IMR-90 (cell line): ENCODE data around the gene FITM2. TPM values are rescaled to one million over a fixed set of nuclear protein-coding genes. Genes with fewer than 3 reads are reported as not detected.

Experiments
- ATAC-seq: fragments of 200-7000 bp; cut with Tn5 transposase; 2 replicates; pipeline ENCODE4 v1.9.1; 2020; ENCODE audit warnings: low read depth, mild to moderate bottlenecking, moderate library complexity
- BruUV-seq: library from RNA; stranded (reverse); fragments of 400-500 nt; replicated peaks from 2 replicates; lab custom pipeline; 2021; lab: Mats Ljungman, UMichigan
- CTCF ChIA-PET: fragments of 300-600 bp; formaldehyde crosslinking; extraction: SDS; loops from one replicate; lab custom pipeline; 2021; ENCODE audit warnings: antibody characterized with exemption; lab: Yijun Ruan, JAX
- POLR2A ChIA-PET: fragments of 300-600 bp; sonication (Branson Sonifier 250); formaldehyde crosslinking; loops from one replicate; lab custom pipeline; 2022; ENCODE audit warnings: antibody characterized with exemption; ENCODE audit not compliant: unreplicated experiment; lab: Charles Lee
- DNase-seq: peaks from one replicate; pipeline ENCODE4 v3.0.0; 2013
- H2AFZ ChIP-seq: replicated peaks from 2 replicates; pipeline ENCODE3; 2013; ENCODE audit warnings: low read length, mild to moderate bottlenecking; ENCODE audit not compliant: poor library complexity
- H2AK5ac ChIP-seq: 2 replicates; pipeline ENCODE4 v1.6.1; 2013; ENCODE audit warnings: low read depth, low read length, inconsistent platforms
- H2AK9ac ChIP-seq: replicated peaks from 2 replicates; pipeline ENCODE3; 2013; ENCODE audit warnings: mild to moderate bottlenecking, low read depth, low read length, moderate library complexity; ENCODE audit not compliant: poor library complexity
- H2BK120ac ChIP-seq: 2 replicates; pipeline ENCODE4 v1.6.1; 2013; ENCODE audit warnings: low read depth, low read length, inconsistent platforms
- H2BK15ac ChIP-seq: 3 replicates; pipeline ENCODE4 v1.6.1; 2013; ENCODE audit warnings: low read depth, low read length, inconsistent platforms
- H2BK20ac ChIP-seq: 2 replicates; pipeline ENCODE4 v1.6.1; 2013; ENCODE audit warnings: low read depth, mild to moderate bottlenecking, inconsistent platforms, low read length, moderate library complexity
- H2BK5ac ChIP-seq: 2 replicates; pipeline ENCODE4 v1.6.1; 2013; ENCODE audit warnings: mild to moderate bottlenecking, low read depth, low read length, inconsistent platforms; ENCODE audit not compliant: poor library complexity, severe bottlenecking
- H3K14ac ChIP-seq: replicated peaks from 2 replicates; pipeline ENCODE4 v1.6.1; 2013; ENCODE audit warnings: low read depth, low read length, inconsistent platforms
- H3K18ac ChIP-seq: 2 replicates; pipeline ENCODE4 v1.6.1; 2013; ENCODE audit warnings: low read depth, low read length, control low read depth
- H3K23ac ChIP-seq: 2 replicates; pipeline ENCODE4 v1.6.1; 2013; ENCODE audit warnings: low read depth, low read length, inconsistent platforms
- H3K27ac ChIP-seq: 2 replicates; pipeline ENCODE4 v1.5.1; 2013; ENCODE audit warnings: mild to moderate bottlenecking, control low read depth, low read length; ENCODE audit not compliant: insufficient read depth
- H3K27me3 ChIP-seq: 2 replicates; pipeline ENCODE4 v1.6.1; 2013; ENCODE audit warnings: low read length; ENCODE audit not compliant: control insufficient read depth, insufficient read depth
- H3K36me3 ChIP-seq: 2 replicates; pipeline ENCODE4 v1.6.1; 2013; ENCODE audit warnings: low read length, mixed read lengths; ENCODE audit not compliant: control insufficient read depth, insufficient read depth
- H3K4ac ChIP-seq: 2 replicates; pipeline ENCODE4 v1.6.1; 2013; ENCODE audit warnings: low read depth, low read length, inconsistent platforms
- H3K4me1 ChIP-seq: 2 replicates; pipeline ENCODE4 v1.6.1; 2013; ENCODE audit warnings: low read length, mixed read lengths; ENCODE audit not compliant: control insufficient read depth, insufficient read depth
- H3K4me2 ChIP-seq: 2 replicates; pipeline ENCODE4 v1.6.1; 2013; ENCODE audit warnings: low read depth, mild to moderate bottlenecking, control low read depth, low read length, moderate library complexity
- H3K4me3 ChIP-seq: 2 replicates; pipeline ENCODE4 v1.5.1; 2013; ENCODE audit warnings: low read depth, mild to moderate bottlenecking, control low read depth, low read length, moderate library complexity; ENCODE audit not compliant: insufficient read depth
- H3K56ac ChIP-seq: 2 replicates; pipeline ENCODE4 v1.6.1; 2013; ENCODE audit warnings: low read length, inconsistent platforms; ENCODE audit not compliant: insufficient read depth; ENCODE audit errors: extremely low read depth
- H3K79me1 ChIP-seq, 2 experiments: 2 replicates each; pipeline ENCODE4 v1.6.1; 2013; ENCODE audit warnings: low read length in 2 of 2, inconsistent platforms in 1 of 2, low read depth in 1 of 2
- H3K9ac ChIP-seq: 2 replicates; pipeline ENCODE4 v1.6.1; 2013; ENCODE audit warnings: low read depth, low read length, control low read depth
- H3K9me1 ChIP-seq: 2 replicates; pipeline ENCODE4 v1.6.1; 2013; ENCODE audit warnings: low read length, inconsistent platforms; ENCODE audit not compliant: insufficient read depth
- H3K9me3 ChIP-seq: 2 replicates; pipeline ENCODE4 v1.6.1; 2013; ENCODE audit warnings: low read length; ENCODE audit not compliant: control insufficient read depth, insufficient read depth
- H4K20me1 ChIP-seq: 2 replicates; pipeline ENCODE4 v1.6.1; 2013; ENCODE audit warnings: low read length, inconsistent platforms; ENCODE audit not compliant: insufficient read depth
- H4K5ac ChIP-seq: 2 replicates; pipeline ENCODE4 v1.6.1; 2013; ENCODE audit warnings: mild to moderate bottlenecking, low read depth, low read length, control low read depth
- H4K8ac ChIP-seq, 2 experiments: 2 replicates each; pipeline ENCODE4 v1.6.1; 2013; ENCODE audit warnings: low read depth in 2 of 2, low read length in 2 of 2, control low read depth in 1 of 2, inconsistent platforms in 1 of 2
- H4K91ac ChIP-seq: 2 replicates; pipeline ENCODE4 v1.6.1; 2013; ENCODE audit warnings: low read depth, low read length, inconsistent platforms; ENCODE audit not compliant: insufficient read depth
- CHD1 ChIP-seq: IDR thresholded peaks from 2 replicates; pipeline ENCODE4 v1.6.1; 2012; ENCODE audit warnings: low read depth, low read length, improper control_type of control experiment
- NFE2L2 ChIP-seq: fragments of 150-350 bp; IDR thresholded peaks from 2 replicates; pipeline ENCODE4 v1.6.1; 2016; ENCODE audit warnings: low read depth, mild to moderate bottlenecking, low read length
- POLR2A ChIP-seq: IDR thresholded peaks from 2 replicates; pipeline ENCODE4 v1.6.1; 2012; ENCODE audit warnings: mild to moderate bottlenecking, low read depth, low read length
- RCOR1 ChIP-seq: IDR thresholded peaks from 2 replicates; pipeline ENCODE4 v1.6.1; 2012; ENCODE audit warnings: mild to moderate bottlenecking, low read length, improper control_type of control experiment; ENCODE audit not compliant: insufficient replicate concordance
- SMC3 ChIP-seq: fragments of 150-350 bp; IDR thresholded peaks from 2 replicates; pipeline ENCODE4 v1.6.1; 2016; ENCODE audit warnings: low read depth, mild to moderate bottlenecking, antibody characterized with exemption, low read length, moderate library complexity
- dilution Hi-C: fragments of 300-500 bp; cut with HindIII; formaldehyde crosslinking; loops from one replicate; pipeline ENCODE4 v1.14.3; 2018; ENCODE audit warnings: low sequenced_read_pairs; ENCODE audit not compliant: unreplicated experiment
- in situ Hi-C: fragments of 300-500 bp; cut with MboI; formaldehyde crosslinking; loops from 3 replicates; pipeline ENCODE4 v1.14.3; 2019; ENCODE audit warnings: low sequenced_read_pairs, inconsistent platforms, mixed read lengths
- intact Hi-C: fragments of 100-400 bp; cut with micrococcal nuclease; formaldehyde crosslinking; loops from 2 replicates; pipeline ENCODE4 v1.10.0; 2022
- polyA plus RNA-seq, 3 experiments: library from polyadenylated mRNA; depleted of rRNA; stranded (reverse); fragments of >200 nt; gene quantifications; 2 replicates each; pipeline ENCODE4 v1.2.3, GENCODE V29; 2012; ENCODE audit warnings: low replicate concordance in 1 of 3
- total RNA-seq: library from RNA; depleted of rRNA; stranded (reverse); fragments of >200 nt; gene quantifications from 2 replicates; pipeline ENCODE4 v1.2.3, GENCODE V29; 2012

FITM2 gene
- total and polyA plus RNA-seq, 2 of the 4 experiments (the other 2 are of a cell fraction), result 3.4 to 6.5 TPM

GRCh38 chr20:44304383-44304782 is 6.6 kb downstream of the FITM2 start:
- ATAC-seq, result no peak
- peaks cover 3% of the 10 kb centered on the region; the same call in 1 of the 2 replicates for H3K9me1 ChIP-seq
- no peak overlapping the region for H3K27ac ChIP-seq
- H2AK5ac ChIP-seq, result no peak overlapping the region
- 0 out of 2 replicates have a peak, but pooled peaks cover 1% of the 10 kb centered on the region for H3K36me3 ChIP-seq
- H2AFZ ChIP-seq, result peak overlapping the region; percentile 41
- no peak overlapping the region for H3K56ac ChIP-seq
- H2BK5ac ChIP-seq, result no peak overlapping the region
- TF ChIP-seq SMC3 (no peak), POLR2A (no peak), NFE2L2 (no peak), RCOR1 (no peak), CHD1 (no peak)
- no peak overlapping the region for H4K8ac ChIP-seq
- H2BK20ac ChIP-seq, result no peak overlapping the region
- H4K91ac ChIP-seq, result no peak overlapping the region
- no peak overlapping the region for H3K14ac ChIP-seq
- H3K79me1 ChIP-seq, result peaks cover 0 to 12% of the 10 kb centered on the region in 2 experiments; a peak in 3 of 4 replicates
- in situ Hi-C loops, result no loop called here
- no peak for DNase-seq
- dilution Hi-C loops, result no loop called here
- intact Hi-C loops, result no loop called here
- H3K4ac ChIP-seq, result no peak overlapping the region
- no peak overlapping the region for H3K4me3 ChIP-seq
- no peak overlapping the region for H3K23ac ChIP-seq
- no peak overlapping the region for H2BK15ac ChIP-seq
- ChIA-PET POLR2A (no interaction called here), CTCF (interaction anchor here (0.7 kb wide), 1 partner anchor 355 kb away, joined by 3 read pairs; no protein-coding TSS in a partner anchor)
- no peak overlapping the region for H2AK9ac ChIP-seq
- no peaks in the 10 kb centered on the region for H4K20me1 ChIP-seq
- BruUV-seq, result no TSS peak
- no peak overlapping the region for H2BK120ac ChIP-seq
- no peak overlapping the region for H3K18ac ChIP-seq
- H3K9ac ChIP-seq, result no peak overlapping the region
- H3K27me3 ChIP-seq, result no peaks in the 10 kb centered on the region
- H3K9me3 ChIP-seq, result no peaks in the 10 kb centered on the region
- no peaks in the 10 kb centered on the region for H3K4me1 ChIP-seq
- no peak overlapping the region for H4K5ac ChIP-seq
- no peak overlapping the region for H3K4me2 ChIP-seq
